B cell (primary cell): ENCODE data around the gene SSTR1. TPM values are rescaled to one million over a fixed set of nuclear protein-coding genes. Genes with fewer than 3 reads are reported as not detected.

Experiments
- ATAC-seq: fragments of 200-7000 bp; cut with Tn5 transposase; one replicate; pipeline ENCODE4 v1.10.0; 2021; ENCODE audit warnings: low read depth, mild to moderate bottlenecking, moderate number of reproducible peaks, moderate library complexity
- CTCF ChIA-PET: fragments of 350-600 bp; sonication (Branson Sonifier 250); formaldehyde crosslinking; loops from one replicate; lab custom pipeline; 2021; ENCODE audit warnings: antibody characterized with exemption, inconsistent platforms; lab: Charles Lee
- POLR2A ChIA-PET: fragments of 350-600 bp; sonication (Branson Sonifier 250); formaldehyde crosslinking; loops from one replicate; lab custom pipeline; 2021; ENCODE audit warnings: antibody characterized with exemption; lab: Charles Lee
- DNase-seq: peaks from one replicate; pipeline ENCODE4 v3.0.0; 2013
- H2AFZ ChIP-seq: 2 replicates; pipeline ENCODE4 v1.6.1; 2012; ENCODE audit warnings: mild to moderate bottlenecking, low read depth, low read length; ENCODE audit not compliant: insufficient read depth, poor library complexity, severe bottlenecking
- H3K27ac ChIP-seq, 2 donors: 1 replicate in 1 of 2; 2 replicates in 1 of 2; pipeline ENCODE4 v1.5.1; 2012 to 2013; ENCODE audit warnings: low read length in 2 of 2, mild to moderate bottlenecking in 2 of 2, moderate library complexity in 1 of 2
- H3K27me3 ChIP-seq, 4 experiments: fragments of 200-600 bp in 1 of 4; sonication (generic) in 1 of 4; replicated peaks in 1 of 4; 1 replicate in 2 of 4; 2 replicates in 2 of 4; pipeline versions ENCODE4 v1.6.1 to v1.7.0; 2013 to 2016; ENCODE audit warnings: low read length in 3 of 4, mild to moderate bottlenecking in 2 of 4, mixed read lengths in 1 of 4, moderate library complexity in 1 of 4; ENCODE audit not compliant: insufficient read depth in 4 of 4, control insufficient read depth in 3 of 4; ENCODE audit errors: control extremely low read depth in 1 of 4
- H3K36me3 ChIP-seq, 2 experiments: replicated peaks in 1 of 2; 1 replicate in 1 of 2; 2 replicates in 1 of 2; pipeline versions ENCODE4 v1.6.1 to v1.7.1; 2013; ENCODE audit warnings: low read length in 1 of 2; ENCODE audit not compliant: insufficient read depth in 2 of 2, control insufficient read depth in 1 of 2; ENCODE audit errors: control extremely low read depth in 1 of 2, extremely low read depth in 1 of 2
- H3K4me1 ChIP-seq, 2 donors: fragments of 200-600 bp in 1 of 2; sonication (generic) in 1 of 2; 1 replicate in 1 of 2; 2 replicates in 1 of 2; pipeline versions ENCODE4 v1.5.1 to v1.6.1; 2013 to 2017; ENCODE audit warnings: low read length in 2 of 2; ENCODE audit not compliant: control insufficient read depth in 2 of 2, insufficient read depth in 2 of 2
- H3K4me2 ChIP-seq: replicated peaks from 2 replicates; pipeline ENCODE3; 2012; ENCODE audit warnings: mild to moderate bottlenecking, low read depth, low read length; ENCODE audit not compliant: poor library complexity, severe bottlenecking
- H3K4me3 ChIP-seq, 5 experiments: fragments of 200-600 bp in 1 of 5; sonication (generic) in 1 of 5; 1 replicate in 3 of 5; 2 replicates in 2 of 5; pipeline versions ENCODE4 v1.5.1 to v1.7.0; 2011 to 2016; ENCODE audit warnings: low read length in 4 of 5, mild to moderate bottlenecking in 4 of 5, low read depth in 2 of 5, control low read depth in 1 of 5, moderate library complexity in 1 of 5; ENCODE audit not compliant: insufficient read depth in 1 of 5; ENCODE audit errors: control extremely low read depth in 1 of 5, extremely low read depth in 1 of 5
- H3K79me2 ChIP-seq: fragments of 200-600 bp; sonication (generic); one replicate; pipeline ENCODE4 v1.6.0; 2016; ENCODE audit warnings: low read length; ENCODE audit not compliant: control insufficient read depth, insufficient read depth
- H3K9ac ChIP-seq: fragments of 200-600 bp; sonication (generic); 2 replicates; pipeline ENCODE4 v1.6.1; 2017; ENCODE audit warnings: mild to moderate bottlenecking, low read length, moderate library complexity
- H3K9me3 ChIP-seq, 3 donors: one replicate each; pipeline versions ENCODE4 v1.6.1 to v1.7.1; 2013; ENCODE audit warnings: low read length in 2 of 3; ENCODE audit not compliant: control insufficient read depth in 2 of 3, insufficient read depth in 1 of 3; ENCODE audit errors: control extremely low read depth in 1 of 3
- H4K20me1 ChIP-seq: 2 replicates; pipeline ENCODE4 v1.6.0; 2012; ENCODE audit warnings: mild to moderate bottlenecking, low read length; ENCODE audit not compliant: insufficient read depth, control insufficient read depth, poor library complexity, severe bottlenecking
- H3K27ac Mint-ChIP-seq: one replicate; pipeline ENCODE4 v1.8.0; 2021; ENCODE audit warnings: mixed read lengths
- H3K27me3 Mint-ChIP-seq: one replicate; pipeline ENCODE4 v1.8.0; 2021; ENCODE audit warnings: mixed read lengths
- H3K4me1 Mint-ChIP-seq: one replicate; pipeline ENCODE4 v1.8.0; 2021; ENCODE audit warnings: mixed read lengths
- H3K4me3 Mint-ChIP-seq: one replicate; pipeline ENCODE4 v1.8.0; 2021; ENCODE audit warnings: mixed read lengths
- H3K9me3 Mint-ChIP-seq: one replicate; pipeline ENCODE4 v1.8.0; 2022; ENCODE audit warnings: mixed read lengths; ENCODE audit not compliant: insufficient read depth
- CTCF ChIP-seq: fragments of 200-600 bp; IDR thresholded peaks from one replicate; pipeline ENCODE4 v1.8.0; 2022; ENCODE audit warnings: antibody characterized with exemption, mild to moderate bottlenecking
- EZH2 ChIP-seq: IDR thresholded peaks from 2 replicates; pipeline ENCODE4 v1.6.1; 2012; ENCODE audit warnings: borderline replicate concordance, low read depth, mild to moderate bottlenecking, moderate library complexity, low read length; ENCODE audit not compliant: insufficient read depth, poor library complexity, severe bottlenecking
- WGBS: methylation state at CpG from one replicate; pipeline ENCODE4 v1.1.5; 2013; ENCODE audit warnings: missing lambda C conversion rate; ENCODE audit not compliant: insufficient coverage; 5-methylcytosine and 5-hydroxymethylcytosine counted together
- intact Hi-C: fragments of 100-400 bp; cut with micrococcal nuclease; formaldehyde crosslinking; loops from one replicate; pipeline ENCODE4 v1.10.0; 2022
- polyA plus RNA-seq: library from polyadenylated mRNA; depleted of rRNA; stranded (reverse); fragments of >200 nt; gene quantifications from 2 replicates; pipeline ENCODE4 v1.2.3, GENCODE V29; 2012
- total RNA-seq, 2 donors: library from RNA; stranded (reverse); fragments of 120-200 nt in 1 of 2; gene quantifications; 1 replicate in 1 of 2; 2 replicates in 1 of 2; pipeline versions ENCODE4 v1.2.3 to v1.2.4, GENCODE V29; 2013 to 2022

The SSTR1 gene
- total and polyA plus RNA-seq, 2 donors (not counting 1 experiment from before 2014, with no cell fraction given) = not detected

- Mint-ChIP-seq H3K27ac (no peak overlapping the region), H3K27me3 (peaks cover 50% of the 10 kb centered on the region), H3K4me1 (no peaks in the 10 kb centered on the region), H3K9me3 (peaks cover 2% of the 10 kb centered on the region), H3K4me3 (no peak overlapping the region)
- intact Hi-C loops = no loop called here
- DNase-seq = no peak
- no peaks in the 10 kb centered on the region for H3K79me2 ChIP-seq
- H2AFZ ChIP-seq = no peak overlapping the region
- no peak overlapping the region for H3K4me2 ChIP-seq
- no peak overlapping the region for H3K9ac ChIP-seq
- H4K20me1 ChIP-seq = no peaks in the 10 kb centered on the region
- no peak for TF ChIP-seq EZH2
- no peak for TF ChIP-seq CTCF
- H3K36me3 ChIP-seq = no peaks in the 10 kb centered on the region
- H3K27ac ChIP-seq = no peak overlapping the region
- no peak for ATAC-seq
- no peaks in the 10 kb centered on the region for H3K4me1 ChIP-seq
- POLR2A ChIA-PET = no interaction called here
- CTCF ChIA-PET = no interaction called here
- peaks cover 0 to 31% (median 1%) of the 10 kb centered on the region in 3 donors for H3K9me3 ChIP-seq
- H3K27me3 ChIP-seq = peaks cover 0 to 31% (median 10%) of the 10 kb centered on the region in 4 experiments
- no peak overlapping the region for H3K4me3 ChIP-seq
These were observed 4.4 kb downstream of the SSTR1 start for GRCh38 chr14:38212111-38212510.

- intact Hi-C loops = no loop called here
- H3K4me1 Mint-ChIP-seq = no peaks in the 10 kb centered on the region
- 80% methylated on average over 1 of the region's 2 CpGs for WGBS
- ChIA-PET CTCF (no interaction called here), POLR2A (no interaction called here)
- no peaks in the 10 kb centered on the region for H3K79me2 ChIP-seq
- TF ChIP-seq CTCF = no peak
- no peak for TF ChIP-seq EZH2
- no peak overlapping the region for H2AFZ ChIP-seq
- peaks cover 0 to 28% (median 1%) of the 10 kb centered on the region in 3 donors for H3K9me3 ChIP-seq
- H3K27ac ChIP-seq = no peak overlapping the region
- no peak overlapping the region for H3K4me2 ChIP-seq
- no peak for DNase-seq
- H4K20me1 ChIP-seq = no peaks in the 10 kb centered on the region
- H3K4me1 ChIP-seq = no peaks in the 10 kb centered on the region
- H3K27me3 Mint-ChIP-seq = peaks cover 42% of the 10 kb centered on the region
- no peak overlapping the region for H3K9ac ChIP-seq
- H3K27me3 ChIP-seq = peaks cover 0 to 29% (median 10%) of the 10 kb centered on the region in 4 experiments
- peaks cover 2% of the 10 kb centered on the region for H3K9me3 Mint-ChIP-seq
- no peak overlapping the region for H3K27ac Mint-ChIP-seq
- no peaks in the 10 kb centered on the region for H3K36me3 ChIP-seq
- no peak overlapping the region for H3K4me3 Mint-ChIP-seq
- no peak for ATAC-seq
- no peak overlapping the region for H3K4me3 ChIP-seq
These were observed 5.3 kb downstream of the SSTR1 start for GRCh38 chr14:38213001-38213400.
